ENCODE data around the gene CNOT3.

Gene CNOT3

DNA sequence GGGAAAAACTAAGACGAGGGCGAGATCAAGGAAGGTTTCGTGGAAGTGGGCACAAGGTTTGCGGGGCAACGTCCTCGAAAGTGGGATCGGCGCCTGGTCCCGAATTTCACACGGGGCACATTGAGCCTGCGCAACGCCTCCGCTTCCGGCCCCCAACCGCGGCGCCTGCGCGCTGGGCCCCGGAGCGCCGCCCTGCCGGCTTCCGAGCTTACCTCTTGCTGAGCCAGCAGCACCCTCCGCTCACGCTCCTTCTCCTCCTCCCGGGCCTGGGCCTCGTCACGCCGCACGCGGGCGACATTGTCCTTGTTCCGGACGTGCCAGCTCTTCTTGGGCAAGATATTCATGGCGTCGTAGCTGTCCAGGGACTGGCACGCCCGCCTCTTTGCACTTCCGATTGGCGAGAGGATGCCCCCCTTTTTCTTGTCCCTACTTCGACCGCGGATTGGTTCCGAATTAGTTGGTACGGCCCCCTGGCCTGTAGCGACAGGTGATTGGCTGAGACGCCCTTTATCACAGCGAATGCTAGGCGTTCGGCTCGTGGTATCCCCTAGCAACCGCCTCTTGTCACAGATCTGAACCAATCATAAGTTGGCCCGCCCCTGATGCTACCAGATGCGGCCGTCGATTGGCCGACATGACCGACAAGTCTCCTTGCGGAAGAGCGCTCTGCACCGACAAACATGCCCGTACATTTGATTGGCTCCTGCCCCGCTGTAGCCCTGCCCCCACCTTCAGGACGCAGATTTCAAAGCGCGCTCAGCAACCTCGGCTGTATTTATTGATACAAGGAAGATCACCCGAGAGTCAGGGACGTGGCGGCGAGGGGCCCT is 22.0 kb downstream of the CNOT3 start, which contains the start of gene LENG1:
Gene LENG1 (minus strand): TSS at position 370 of the 830 bp plus-strand sequence. CDS start 26 bp downstream, at position 344.
- H3K4me3 ChIP-seq (ENCODE audit: insufficient read length, low read depth): peak within 1 kb of the TSS; percentile 67
- peaks cover 35% of the 10 kb centered on the region for H3K36me3 ChIP-seq (ENCODE audit: insufficient read depth, insufficient read length, low read length)
- peaks cover 2% of the 10 kb centered on the region for H3K4me1 ChIP-seq (ENCODE audit: insufficient read depth, insufficient read length)
- peak; percentile 98 for DNase-seq (ENCODE audit: low read depth, low spot score)
- H3K9ac ChIP-seq (ENCODE audit: insufficient read length, low read depth): peak within 1 kb of the TSS; percentile 82
- no peaks in the 10 kb centered on the region for H3K9me3 ChIP-seq (ENCODE audit: insufficient read depth, low read length)
- no peak for TF ChIP-seq SUZ12 (IDR thresholded peaks at IDR 0.05; ENCODE audit: extremely low read depth, insufficient read depth, insufficient read length)
- TF ChIP-seq ZNF274 (IDR thresholded peaks at IDR 0.05; ENCODE audit: low read depth, low read length): no peak
- no peak for TF ChIP-seq YY1 (IDR thresholded peaks at IDR 0.05; ENCODE audit: insufficient read depth, insufficient read length)
- no peaks in the 10 kb centered on the region for H3K27me3 ChIP-seq (ENCODE audit: insufficient read depth, insufficient read length)

DNA sequence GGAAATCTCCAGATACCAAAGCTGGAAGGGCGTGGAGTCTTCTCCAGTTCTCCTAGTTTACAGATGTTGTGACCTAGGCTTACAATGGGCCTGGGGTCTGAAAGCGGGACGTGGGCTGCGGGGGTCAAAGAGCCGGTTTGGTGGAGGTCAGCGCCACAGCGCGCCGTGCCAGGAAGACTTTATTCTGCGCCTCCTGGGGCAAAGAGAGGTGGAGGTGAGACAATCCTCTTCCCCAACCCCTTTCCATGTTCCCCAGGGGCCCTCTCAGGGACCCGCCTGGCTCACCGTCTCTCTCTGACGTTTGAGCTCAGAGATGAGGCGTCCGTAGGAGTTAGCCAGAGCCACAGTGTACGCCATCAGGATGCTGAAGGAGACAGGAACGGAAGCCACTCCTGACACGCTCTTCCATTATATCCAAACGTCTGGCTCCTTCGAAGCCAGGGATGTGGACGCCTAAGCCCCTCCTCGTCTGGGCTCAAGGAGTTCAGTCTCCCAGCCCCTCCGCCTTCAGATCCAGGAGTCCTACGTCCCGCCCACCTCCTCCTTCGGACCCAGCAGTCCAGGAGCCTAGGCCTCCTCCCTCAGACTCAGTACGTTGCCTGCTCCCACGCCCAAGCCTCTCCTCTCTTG is 22.7 kb downstream of the CNOT3 start:
- Histone ChIP-seq H3K27me3 (ENCODE audit: insufficient read depth, insufficient read length) (no peaks in the 10 kb centered on the region), H3K9me3 (ENCODE audit: insufficient read depth, low read length) (no peaks in the 10 kb centered on the region), H3K9ac (ENCODE audit: insufficient read length, low read depth) (peak overlapping the region; percentile 81), H3K4me3 (ENCODE audit: insufficient read length, low read depth) (peak overlapping the region; percentile 67), H3K4me1 (ENCODE audit: insufficient read depth, insufficient read length) (peaks cover 2% of the 10 kb centered on the region), H3K36me3 (ENCODE audit: insufficient read depth, insufficient read length, low read length) (peaks cover 29% of the 10 kb centered on the region)
- TF ChIP-seq SUZ12 (IDR thresholded peaks at IDR 0.05; ENCODE audit: extremely low read depth, insufficient read depth, insufficient read length): no peak
- TF ChIP-seq ZNF274 (IDR thresholded peaks at IDR 0.05; ENCODE audit: low read depth, low read length): no peak
- TF ChIP-seq YY1 (IDR thresholded peaks at IDR 0.05; ENCODE audit: insufficient read depth, insufficient read length): no peak
- DNase-seq (ENCODE audit: low read depth, low spot score): no peak

DNA sequence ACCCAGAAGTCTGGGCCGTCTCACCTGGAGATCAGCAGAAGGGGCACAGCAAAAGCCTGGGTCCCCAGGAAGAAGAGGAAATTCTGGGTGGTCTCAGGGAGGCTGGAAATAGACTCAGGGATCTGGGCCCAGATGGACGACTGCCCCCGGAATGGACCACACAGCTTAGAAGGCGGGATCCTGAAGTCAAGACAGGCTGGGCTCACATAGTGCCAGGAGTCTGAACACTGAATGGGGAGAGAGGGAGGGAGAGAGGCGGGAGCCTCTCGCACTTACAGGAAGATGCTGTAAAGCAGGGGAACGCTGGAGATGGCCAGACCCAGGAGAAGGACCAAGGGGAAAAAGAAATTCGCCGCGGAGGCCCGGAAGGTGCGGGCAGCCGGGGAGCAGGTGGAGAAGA is 23.3 kb downstream of the CNOT3 start:
- Histone ChIP-seq H3K4me3 (ENCODE audit: insufficient read length, low read depth) (peak overlapping the region; percentile 67), H3K36me3 (ENCODE audit: insufficient read depth, insufficient read length, low read length) (peaks cover 26% of the 10 kb centered on the region), H3K4me1 (ENCODE audit: insufficient read depth, insufficient read length) (peaks cover 2% of the 10 kb centered on the region), H3K9me3 (ENCODE audit: insufficient read depth, low read length) (no peaks in the 10 kb centered on the region), H3K9ac (ENCODE audit: insufficient read length, low read depth) (peak overlapping the region; percentile 81), H3K27me3 (ENCODE audit: insufficient read depth, insufficient read length) (no peaks in the 10 kb centered on the region)
- DNase-seq (ENCODE audit: low read depth, low spot score): no peak
- no peak for TF ChIP-seq SUZ12 (IDR thresholded peaks at IDR 0.05; ENCODE audit: extremely low read depth, insufficient read depth, insufficient read length)
- TF ChIP-seq ZNF274 (IDR thresholded peaks at IDR 0.05; ENCODE audit: low read depth, low read length): no peak
- no peak for TF ChIP-seq YY1 (IDR thresholded peaks at IDR 0.05; ENCODE audit: insufficient read depth, insufficient read length)

DNA sequence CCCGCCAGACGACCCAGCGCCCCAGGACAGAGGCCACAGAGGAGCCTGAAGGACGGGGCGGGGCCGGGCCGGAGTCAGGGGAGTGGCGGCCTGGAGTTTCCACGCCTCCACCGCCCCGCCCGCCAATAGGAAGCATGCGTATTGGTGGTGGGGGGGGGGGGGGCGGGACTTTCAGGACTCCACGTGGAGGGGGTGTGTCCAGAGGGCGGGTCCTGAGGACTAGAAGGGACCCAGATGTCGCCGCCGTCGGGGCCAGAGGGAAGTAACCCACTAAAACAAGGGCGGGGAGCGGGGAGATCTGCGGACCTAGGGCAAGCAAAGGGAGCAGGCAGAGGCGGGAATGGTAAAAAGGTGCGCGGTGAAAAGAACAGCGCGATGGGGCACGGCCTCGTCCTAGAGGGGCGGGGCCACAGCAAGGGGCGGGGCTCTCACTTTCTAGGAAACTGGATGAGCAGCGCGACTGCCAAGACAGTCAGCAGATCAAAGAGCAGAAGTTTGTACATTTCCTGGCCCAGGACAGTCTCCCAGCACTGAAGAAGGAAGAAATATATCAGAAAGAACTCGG is 24.8 kb downstream of the CNOT3 start:
- TF ChIP-seq YY1 (IDR thresholded peaks at IDR 0.05; ENCODE audit: insufficient read depth, insufficient read length) (no peak), ZNF274 (IDR thresholded peaks at IDR 0.05; ENCODE audit: low read depth, low read length) (no peak), SUZ12 (IDR thresholded peaks at IDR 0.05; ENCODE audit: extremely low read depth, insufficient read depth, insufficient read length) (no peak)
- Histone ChIP-seq H3K9me3 (ENCODE audit: insufficient read depth, low read length) (no peaks in the 10 kb centered on the region), H3K27me3 (ENCODE audit: insufficient read depth, insufficient read length) (no peaks in the 10 kb centered on the region), H3K4me1 (ENCODE audit: insufficient read depth, insufficient read length) (peaks cover 2% of the 10 kb centered on the region), H3K9ac (ENCODE audit: insufficient read length, low read depth) (no peak overlapping the region), H3K4me3 (ENCODE audit: insufficient read length, low read depth) (no peak overlapping the region), H3K36me3 (ENCODE audit: insufficient read depth, insufficient read length, low read length) (peaks cover 12% of the 10 kb centered on the region)
- DNase-seq (ENCODE audit: low read depth, low spot score): no peak

- no peak for TF ChIP-seq SUZ12 (IDR thresholded peaks at IDR 0.05; ENCODE audit: extremely low read depth, insufficient read depth, insufficient read length)
- no peak for TF ChIP-seq YY1 (IDR thresholded peaks at IDR 0.05; ENCODE audit: insufficient read depth, insufficient read length)
- no peak for TF ChIP-seq ZNF274 (IDR thresholded peaks at IDR 0.05; ENCODE audit: low read depth, low read length)
- H3K4me1 ChIP-seq (ENCODE audit: insufficient read depth, insufficient read length): peaks cover 2% of the 10 kb centered on the region
- no peaks in the 10 kb centered on the region for H3K27me3 ChIP-seq (ENCODE audit: insufficient read depth, insufficient read length)
- no peak overlapping the region for H3K4me3 ChIP-seq (ENCODE audit: insufficient read length, low read depth)
- H3K9ac ChIP-seq (ENCODE audit: insufficient read length, low read depth): no peak overlapping the region
- H3K9me3 ChIP-seq (ENCODE audit: insufficient read depth, low read length): no peaks in the 10 kb centered on the region
- peaks cover 9% of the 10 kb centered on the region for H3K36me3 ChIP-seq (ENCODE audit: insufficient read depth, insufficient read length, low read length)
- no peak for DNase-seq (ENCODE audit: low read depth, low spot score)
These were observed 25.3 kb downstream of the CNOT3 start for GRCh38 chr19:54162884-54163283.

- DNase-seq (ENCODE audit: low read depth, low spot score): no peak
- Histone ChIP-seq H3K4me1 (ENCODE audit: insufficient read depth, insufficient read length) (peaks cover 3% of the 10 kb centered on the region), H3K4me3 (ENCODE audit: insufficient read length, low read depth) (no peak overlapping the region), H3K27me3 (ENCODE audit: insufficient read depth, insufficient read length) (no peaks in the 10 kb centered on the region), H3K9ac (ENCODE audit: insufficient read length, low read depth) (no peak overlapping the region), H3K36me3 (ENCODE audit: insufficient read depth, insufficient read length, low read length) (peaks cover 6% of the 10 kb centered on the region), H3K9me3 (ENCODE audit: insufficient read depth, low read length) (no peaks in the 10 kb centered on the region)
- no peak for TF ChIP-seq ZNF274 (IDR thresholded peaks at IDR 0.05; ENCODE audit: low read depth, low read length)
- TF ChIP-seq YY1 (IDR thresholded peaks at IDR 0.05; ENCODE audit: insufficient read depth, insufficient read length): no peak
- no peak for TF ChIP-seq SUZ12 (IDR thresholded peaks at IDR 0.05; ENCODE audit: extremely low read depth, insufficient read depth, insufficient read length)
These were observed 27.0 kb downstream of the CNOT3 start for GRCh38 chr19:54164369-54165068.

All from NT2/D1 (cell line).